Natural killer cell (primary cell): Measurements from ENCODE around the gene FAM9C. TPM values are rescaled to one million over a fixed set of nuclear protein-coding genes. Genes with fewer than 3 reads are reported as not detected.

Source experiments
- ATAC-seq, 3 donors: fragments of 150-1000 bp in 2 of 3; fragments of 200-7000 bp in 1 of 3; cut with Tn5 transposase; 1 replicate in 1 of 3; 2 replicates in 2 of 3; pipeline ENCODE4 v1.10.0; 2021; ENCODE audit warnings: mild to moderate bottlenecking in 2 of 3, moderate library complexity in 2 of 3
- DNase-seq, 2 donors: peaks; one replicate each; pipeline versions ENCODE4 v3.0.0 to v3.0.0-alpha.2; 2013 to 2021; ENCODE audit warnings: mixed read lengths in 1 of 2
- H3K27ac ChIP-seq: one replicate; pipeline ENCODE4 v1.5.1; 2013; ENCODE audit warnings: mild to moderate bottlenecking, low read length
- H3K27me3 ChIP-seq: one replicate; pipeline ENCODE4 v1.6.1; 2013; ENCODE audit warnings: low read length; ENCODE audit not compliant: control insufficient read depth, insufficient read depth
- H3K36me3 ChIP-seq: one replicate; pipeline ENCODE4 v1.6.1; 2013; ENCODE audit warnings: low read length; ENCODE audit not compliant: control insufficient read depth, insufficient read depth
- H3K4me1 ChIP-seq: one replicate; pipeline ENCODE4 v1.6.1; 2013; ENCODE audit warnings: low read length; ENCODE audit not compliant: control insufficient read depth, insufficient read depth
- H3K4me3 ChIP-seq: one replicate; pipeline ENCODE4 v1.5.1; 2013; ENCODE audit warnings: low read length
- H3K9me3 ChIP-seq: one replicate; pipeline ENCODE4 v1.6.1; 2013; ENCODE audit warnings: low read length; ENCODE audit not compliant: control insufficient read depth, insufficient read depth
- H3K27ac Mint-ChIP-seq, 2 donors: one replicate each; pipeline ENCODE4 v1.8.0; 2022; ENCODE audit warnings: mild to moderate bottlenecking in 2 of 2, mixed read lengths in 2 of 2, moderate library complexity in 1 of 2
- H3K27me3 Mint-ChIP-seq, 2 donors: one replicate each; pipeline ENCODE4 v1.8.0; 2022; ENCODE audit warnings: low read depth in 2 of 2, mixed read lengths in 2 of 2
- H3K36me3 Mint-ChIP-seq: one replicate; pipeline ENCODE4 v1.8.0; 2022; ENCODE audit warnings: mixed read lengths
- H3K4me1 Mint-ChIP-seq, 2 donors: one replicate each; pipeline ENCODE4 v1.8.0; 2022; ENCODE audit warnings: mixed read lengths in 2 of 2
- H3K4me3 Mint-ChIP-seq: one replicate; pipeline ENCODE4 v1.8.0; 2022; ENCODE audit warnings: mild to moderate bottlenecking, moderate library complexity, mixed read lengths
- H3K9me3 Mint-ChIP-seq, 2 donors: one replicate each; pipeline ENCODE4 v1.8.0; 2022; ENCODE audit warnings: mixed read lengths in 2 of 2
- CTCF ChIP-seq: fragments of 200-600 bp; IDR thresholded peaks from one replicate; pipeline ENCODE4 v1.8.0; 2022; ENCODE audit warnings: antibody characterized with exemption
- WGBS: methylation state at CpG from one replicate; pipeline ENCODE4 v1.1.7; 2013; ENCODE audit warnings: missing lambda C conversion rate; ENCODE audit not compliant: insufficient coverage; 5-methylcytosine and 5-hydroxymethylcytosine counted together
- intact Hi-C: fragments of 100-400 bp; cut with micrococcal nuclease; formaldehyde crosslinking; loops from one replicate; pipeline ENCODE4 v1.14.2; 2022
- total RNA-seq, 4 donors: library from RNA; stranded (reverse); fragments of 120-200 nt in 1 of 4; gene quantifications; one replicate each; pipeline versions ENCODE4 v1.2.3 to v1.2.4, GENCODE V29; 2013 to 2022

The FAM9C gene
- total RNA-seq, 3 donors from 2014 or later (not counting 1 experiment from before 2014, with no cell fraction given): not detected

- TF ChIP-seq CTCF: no peak
- intact Hi-C loops: no loop called here
- Histone ChIP-seq H3K4me1 (peaks cover 15% of the 10 kb centered on the region), H3K27ac (no peak overlapping the region), H3K36me3 (no peaks in the 10 kb centered on the region), H3K27me3 (no peaks in the 10 kb centered on the region), H3K4me3 (no peak overlapping the region), H3K9me3 (no peaks in the 10 kb centered on the region)
- H3K9me3 Mint-ChIP-seq: no peaks in the 10 kb centered on the region
- H3K27ac Mint-ChIP-seq: no peak overlapping the region
- no peaks in the 10 kb centered on the region for H3K36me3 Mint-ChIP-seq
- peaks cover 5 to 48% of the 10 kb centered on the region in 2 donors for H3K27me3 Mint-ChIP-seq
- H3K4me3 Mint-ChIP-seq: no peak overlapping the region
- no peak for ATAC-seq
- 100% methylated on average over 2 of the region's 2 CpGs for WGBS
- peaks cover 16 to 20% of the 10 kb centered on the region in 2 donors for H3K4me1 Mint-ChIP-seq
- no peak for DNase-seq
Observed at GRCh38 chrX:13033193-13033592, 11.2 kb downstream of the FAM9C start.

- Mint-ChIP-seq H3K27me3 (peaks cover 0 to 32% of the 10 kb centered on the region in 2 donors), H3K9me3 (no peaks in the 10 kb centered on the region), H3K4me1 (peaks cover 37 to 46% of the 10 kb centered on the region in 2 donors), H3K27ac (peak overlapping the region; percentile 52 to 61), H3K36me3 (no peaks in the 10 kb centered on the region), H3K4me3 (peak overlapping the region; percentile 41)
- intact Hi-C loops: loop anchor here (10.0 kb wide), 1 partner anchor 55 kb away; no protein-coding TSS in a partner anchor
- ATAC-seq (no peak), DNase-seq (peak in 1 of 2 donors; percentile 46)
- WGBS: 57% methylated on average over 3 of the region's 8 CpGs
- Histone ChIP-seq H3K27ac (no peak overlapping the region), H3K36me3 (no peaks in the 10 kb centered on the region), H3K27me3 (no peaks in the 10 kb centered on the region), H3K9me3 (no peaks in the 10 kb centered on the region), H3K4me3 (no peak overlapping the region), H3K4me1 (peaks cover 25% of the 10 kb centered on the region)
- no peak for TF ChIP-seq CTCF
Observed at GRCh38 chrX:13029887-13030771, 14.3 kb downstream of the FAM9C start.

- Mint-ChIP-seq H3K9me3 (no peaks in the 10 kb centered on the region), H3K27me3 (peaks cover 0 to 37% of the 10 kb centered on the region in 2 donors), H3K4me3 (no peak overlapping the region), H3K36me3 (no peaks in the 10 kb centered on the region), H3K27ac (peak overlapping the region; percentile 52 to 61), H3K4me1 (peaks cover 42 to 51% of the 10 kb centered on the region in 2 donors)
- intact Hi-C loops: loop anchor here (10.0 kb wide), 1 partner anchor 55 kb away; no protein-coding TSS in a partner anchor
- H3K27me3 ChIP-seq: no peaks in the 10 kb centered on the region
- DNase-seq (no peak), ATAC-seq (no peak)
- no peaks in the 10 kb centered on the region for H3K9me3 ChIP-seq
- H3K27ac ChIP-seq: no peak overlapping the region
- no peak overlapping the region for H3K4me3 ChIP-seq
- no peaks in the 10 kb centered on the region for H3K36me3 ChIP-seq
- no peak for TF ChIP-seq CTCF
- peaks cover 27% of the 10 kb centered on the region for H3K4me1 ChIP-seq
Observed at GRCh38 chrX:13029637-13029886, 14.9 kb downstream of the FAM9C start.
